A673 (cell line): ENCODE measurements around the gene SULT1E1.

Experiments used
- EZH2 ChIP-seq: fragments of 200-600 bp; sonication (generic); IDR thresholded peaks from 2 replicates; pipeline ENCODE4 v1.6.1; 2017; ENCODE audit warnings: borderline replicate concordance, low read depth, mild to moderate bottlenecking, mixed read lengths, antibody characterized with exemption, low read length; ENCODE audit not compliant: poor library complexity, severe bottlenecking
- TF ChIP-seq, protein P1 (sequence below): fragments of 300-800, 200-600 bp; sonication (generic); conservative IDR thresholded peaks from 2 replicates; pipeline ENCODE4 v1.5.1; 2017; ENCODE audit warnings: low read depth, mild to moderate bottlenecking, antibody characterized with exemption, low read length, moderate library complexity, mixed read lengths

GRCh38 chr4:69858690-69859089, 1.3 kb downstream of the SULT1E1 start:
- TF ChIP-seq, protein P1, sequence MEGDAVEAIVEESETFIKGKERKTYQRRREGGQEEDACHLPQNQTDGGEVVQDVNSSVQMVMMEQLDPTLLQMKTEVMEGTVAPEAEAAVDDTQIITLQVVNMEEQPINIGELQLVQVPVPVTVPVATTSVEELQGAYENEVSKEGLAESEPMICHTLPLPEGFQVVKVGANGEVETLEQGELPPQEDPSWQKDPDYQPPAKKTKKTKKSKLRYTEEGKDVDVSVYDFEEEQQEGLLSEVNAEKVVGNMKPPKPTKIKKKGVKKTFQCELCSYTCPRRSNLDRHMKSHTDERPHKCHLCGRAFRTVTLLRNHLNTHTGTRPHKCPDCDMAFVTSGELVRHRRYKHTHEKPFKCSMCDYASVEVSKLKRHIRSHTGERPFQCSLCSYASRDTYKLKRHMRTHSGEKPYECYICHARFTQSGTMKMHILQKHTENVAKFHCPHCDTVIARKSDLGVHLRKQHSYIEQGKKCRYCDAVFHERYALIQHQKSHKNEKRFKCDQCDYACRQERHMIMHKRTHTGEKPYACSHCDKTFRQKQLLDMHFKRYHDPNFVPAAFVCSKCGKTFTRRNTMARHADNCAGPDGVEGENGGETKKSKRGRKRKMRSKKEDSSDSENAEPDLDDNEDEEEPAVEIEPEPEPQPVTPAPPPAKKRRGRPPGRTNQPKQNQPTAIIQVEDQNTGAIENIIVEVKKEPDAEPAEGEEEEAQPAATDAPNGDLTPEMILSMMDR, result no peak
- no peak for TF ChIP-seq EZH2
